Suprapubic skin (tissue), 4 donors: Measurements from ENCODE around the gene HPSE2. TPM values are rescaled to one million over a fixed set of nuclear protein-coding genes. Genes with fewer than 3 reads are reported as not detected.
"Not testable (repeated sequence)": the region's sequence is repeated elsewhere in the genome, so short reads cannot be mapped to it uniquely, and the experiment has no call there.

Source experiments
- DNase-seq, 2 donors: peaks; one replicate each; pipeline ENCODE4 v3.0.0-alpha.2; 2019; ENCODE audit warnings: low spot score in 2 of 2
- H3K27ac ChIP-seq: fragments of 200-600 bp; sonication (generic); one replicate; pipeline ENCODE4 v1.5.1; 2019
- H3K27me3 ChIP-seq: fragments of 200-600 bp; sonication (generic); one replicate; pipeline ENCODE4 v1.5.1; 2019
- H3K36me3 ChIP-seq: fragments of 200-600 bp; sonication (generic); one replicate; pipeline ENCODE4 v1.5.1; 2019
- H3K4me1 ChIP-seq: fragments of 200-600 bp; sonication (generic); one replicate; pipeline ENCODE4 v1.5.1; 2019
- H3K4me3 ChIP-seq: fragments of 200-600 bp; sonication (generic); one replicate; pipeline ENCODE4 v1.5.1; 2019; ENCODE audit warnings: mild to moderate bottlenecking
- H3K9me3 ChIP-seq: fragments of 200-600 bp; sonication (generic); one replicate; pipeline ENCODE4 v1.5.1; 2019
- EP300 ChIP-seq: sonication (generic); formaldehyde crosslinking; IDR thresholded peaks from one replicate; pipeline ENCODE4 v1.6.1; 2017; ENCODE audit warnings: antibody characterized with exemption
- POLR2A ChIP-seq, 2 donors: fragments of 450-650 bp; IDR thresholded peaks; one replicate each; pipeline ENCODE4 v1.6.1; 2017; ENCODE audit warnings: antibody characterized with exemption in 2 of 2, mild to moderate bottlenecking in 2 of 2, moderate library complexity in 2 of 2
- POLR2AphosphoS5 ChIP-seq, 3 donors: sonication (generic); formaldehyde crosslinking; IDR thresholded peaks; one replicate each; pipeline ENCODE4 v1.6.1; 2017; ENCODE audit warnings: antibody characterized with exemption in 3 of 3
- WGBS: methylation state at CpG from one replicate; pipeline ENCODE4 v1.1.5; 2018; 5-methylcytosine and 5-hydroxymethylcytosine counted together
- total RNA-seq, 4 donors: library from RNA; depleted of rRNA; stranded (reverse); fragments of >200 nt; gene quantifications; one replicate each; pipeline ENCODE4 v1.1.0, GENCODE V29; 2016
- TF ChIP-seq, protein P1 (sequence below), 2 donors: fragments of 200-600 bp in 1 of 2; fragments of 450-650 bp in 1 of 2; sonication (generic) in 1 of 2; IDR thresholded peaks; one replicate each; pipeline ENCODE4 v1.5.1; 2016 to 2019; ENCODE audit warnings: antibody characterized with exemption in 2 of 2, mild to moderate bottlenecking in 1 of 2, moderate library complexity in 1 of 2

The HPSE2 gene
- total RNA-seq, 4 donors from 2014 or later, result 0.95 to 1.3 (median 0.99) TPM

DNA sequence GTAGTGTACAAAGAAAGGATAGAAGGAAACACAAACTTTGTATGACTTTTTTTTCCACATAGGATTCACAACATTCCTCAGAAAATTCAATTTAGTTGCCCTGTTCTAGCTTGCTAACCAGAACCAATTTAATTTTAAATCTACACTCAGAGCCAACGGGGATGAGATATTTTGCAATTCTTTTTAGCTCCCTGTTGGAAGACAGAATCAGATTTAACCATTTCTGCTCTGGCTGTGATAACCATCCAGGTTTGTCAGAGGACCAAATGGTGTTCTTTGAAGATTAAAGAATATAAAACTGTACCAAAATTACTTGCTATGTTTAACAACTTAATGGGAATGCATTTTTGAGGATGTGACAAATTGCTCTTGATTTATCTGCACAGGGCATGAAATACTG lies 319.7 kb downstream of the HPSE2 start:
- no peaks in the 10 kb centered on the region for H3K9me3 ChIP-seq
- WGBS, result 13% methylated on average over 1 of the region's 1 CpG
- H3K27me3 ChIP-seq, result no peaks in the 10 kb centered on the region
- no peak overlapping the region for H3K27ac ChIP-seq
- TF ChIP-seq POLR2AphosphoS5 (IDR thresholded peaks at IDR 0.05) (no peak), EP300 (no peak), POLR2A (IDR thresholded peaks at IDR 0.05) (no peak)
- TF ChIP-seq, protein P1, sequence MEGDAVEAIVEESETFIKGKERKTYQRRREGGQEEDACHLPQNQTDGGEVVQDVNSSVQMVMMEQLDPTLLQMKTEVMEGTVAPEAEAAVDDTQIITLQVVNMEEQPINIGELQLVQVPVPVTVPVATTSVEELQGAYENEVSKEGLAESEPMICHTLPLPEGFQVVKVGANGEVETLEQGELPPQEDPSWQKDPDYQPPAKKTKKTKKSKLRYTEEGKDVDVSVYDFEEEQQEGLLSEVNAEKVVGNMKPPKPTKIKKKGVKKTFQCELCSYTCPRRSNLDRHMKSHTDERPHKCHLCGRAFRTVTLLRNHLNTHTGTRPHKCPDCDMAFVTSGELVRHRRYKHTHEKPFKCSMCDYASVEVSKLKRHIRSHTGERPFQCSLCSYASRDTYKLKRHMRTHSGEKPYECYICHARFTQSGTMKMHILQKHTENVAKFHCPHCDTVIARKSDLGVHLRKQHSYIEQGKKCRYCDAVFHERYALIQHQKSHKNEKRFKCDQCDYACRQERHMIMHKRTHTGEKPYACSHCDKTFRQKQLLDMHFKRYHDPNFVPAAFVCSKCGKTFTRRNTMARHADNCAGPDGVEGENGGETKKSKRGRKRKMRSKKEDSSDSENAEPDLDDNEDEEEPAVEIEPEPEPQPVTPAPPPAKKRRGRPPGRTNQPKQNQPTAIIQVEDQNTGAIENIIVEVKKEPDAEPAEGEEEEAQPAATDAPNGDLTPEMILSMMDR (IDR thresholded peaks at IDR 0.05), result no peak
- H3K4me1 ChIP-seq, result no peaks in the 10 kb centered on the region
- H3K4me3 ChIP-seq, result no peak overlapping the region
- DNase-seq, result no peak
- no peaks in the 10 kb centered on the region for H3K36me3 ChIP-seq

DNA sequence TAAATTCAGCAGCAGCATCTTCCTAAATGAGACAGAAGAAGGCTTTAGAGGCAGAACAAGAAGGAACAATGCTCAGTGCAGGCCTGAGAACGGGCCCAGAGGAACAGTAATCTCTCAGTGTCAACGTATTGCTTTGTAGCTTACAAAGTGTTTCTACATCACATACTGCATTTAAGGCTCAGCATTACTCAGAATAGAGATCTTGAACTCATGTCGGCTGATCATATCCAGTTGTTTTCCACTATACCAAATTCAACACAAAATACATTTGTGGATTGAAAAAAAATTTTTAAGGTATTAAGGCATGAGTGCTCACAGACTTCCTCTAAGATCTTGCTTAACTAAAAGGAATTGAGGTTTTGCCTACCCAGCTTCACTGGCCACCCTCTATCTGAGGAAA lies 325.1 kb downstream of the HPSE2 start:
- no peak overlapping the region for H3K4me3 ChIP-seq
- 83% methylated on average over 3 of the region's 3 CpGs for WGBS
- TF ChIP-seq EP300 (no peak), POLR2AphosphoS5 (IDR thresholded peaks at IDR 0.05) (no peak), POLR2A (IDR thresholded peaks at IDR 0.05) (no peak)
- TF ChIP-seq, protein P1 (IDR thresholded peaks at IDR 0.05), result no peak
- no peaks in the 10 kb centered on the region for H3K4me1 ChIP-seq
- no peaks in the 10 kb centered on the region for H3K27me3 ChIP-seq
- no peak overlapping the region for H3K27ac ChIP-seq
- no peak for DNase-seq
- no peaks in the 10 kb centered on the region for H3K36me3 ChIP-seq
- H3K9me3 ChIP-seq, result no peaks in the 10 kb centered on the region

DNA sequence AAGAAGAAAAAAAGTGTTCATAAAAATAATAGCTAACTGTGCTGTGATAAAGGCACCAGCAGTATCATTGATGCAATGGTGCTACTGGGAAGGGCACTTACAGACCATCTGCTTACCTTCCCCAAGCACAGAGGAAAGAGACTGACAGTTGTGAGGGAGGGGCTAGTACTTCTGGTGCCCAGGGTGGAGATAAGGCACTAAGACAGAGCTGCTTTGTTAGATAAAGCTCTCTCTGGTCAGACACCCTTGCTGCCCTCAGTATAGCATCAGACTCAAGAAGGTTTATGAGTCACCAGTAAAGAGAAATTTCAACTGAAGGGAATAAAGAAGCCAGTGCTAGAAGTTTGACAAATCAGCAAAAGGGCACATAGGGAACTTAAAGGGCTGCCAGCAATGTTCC lies 325.6 kb downstream of the HPSE2 start:
- no peaks in the 10 kb centered on the region for H3K27me3 ChIP-seq
- no peak overlapping the region for H3K27ac ChIP-seq
- TF ChIP-seq EP300, result no peak
- TF ChIP-seq POLR2A (IDR thresholded peaks at IDR 0.05), result no peak
- TF ChIP-seq, protein P1 (IDR thresholded peaks at IDR 0.05), result no peak
- TF ChIP-seq POLR2AphosphoS5 (IDR thresholded peaks at IDR 0.05), result no peak
- DNase-seq, result no peak
- H3K36me3 ChIP-seq, result no peaks in the 10 kb centered on the region
- no peaks in the 10 kb centered on the region for H3K9me3 ChIP-seq
- H3K4me1 ChIP-seq, result no peaks in the 10 kb centered on the region
- H3K4me3 ChIP-seq, result no peak overlapping the region

DNA sequence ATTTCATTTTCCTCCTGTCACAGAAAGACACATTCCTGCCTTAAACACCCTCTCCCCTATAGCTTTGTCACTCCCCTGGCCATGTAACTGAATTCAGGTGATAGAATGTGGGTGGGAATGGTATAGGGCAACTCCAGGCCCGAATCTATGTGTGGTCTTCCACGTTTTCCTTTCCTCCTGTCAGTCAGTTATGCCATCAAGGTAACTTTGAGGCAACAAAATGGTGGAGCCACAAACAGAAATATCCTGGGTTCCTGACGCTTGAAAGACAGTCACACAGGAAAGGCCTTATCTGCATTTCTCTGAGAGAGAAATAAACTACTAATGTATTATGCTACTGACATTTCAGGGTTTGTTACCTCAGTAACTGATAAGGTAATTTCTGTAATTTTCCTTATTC lies 326.8 kb downstream of the HPSE2 start:
- WGBS, result 87% methylated on average over 3 of the region's 3 CpGs
- TF ChIP-seq POLR2A (IDR thresholded peaks at IDR 0.05) (no peak), EP300 (no peak), POLR2AphosphoS5 (IDR thresholded peaks at IDR 0.05) (no peak)
- TF ChIP-seq, protein P1 (IDR thresholded peaks at IDR 0.05), result no peak

DNA sequence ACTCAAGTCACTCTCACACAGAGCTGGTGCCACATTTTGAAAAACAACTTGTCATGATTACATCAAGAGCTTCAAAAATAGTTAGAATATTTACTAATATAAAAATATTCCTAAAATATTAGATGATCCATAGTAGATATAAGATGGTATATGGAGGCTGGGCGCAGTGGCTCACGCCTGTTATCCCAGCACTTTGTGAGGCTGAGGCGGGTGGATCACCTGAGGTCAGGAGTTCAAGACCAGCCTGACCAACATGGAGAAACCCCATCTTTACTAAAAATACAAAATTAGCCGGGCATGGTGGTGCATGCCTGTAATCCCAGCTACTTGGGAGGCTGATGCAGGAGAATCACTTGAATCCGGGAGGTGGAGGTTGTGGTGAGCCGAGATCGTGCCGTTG lies 327.4 kb downstream of the HPSE2 start:
- 95% methylated on average over 8 of the region's 8 CpGs for WGBS
- H3K4me1 ChIP-seq, H3K4me3 ChIP-seq, H3K36me3 ChIP-seq, H3K9me3 ChIP-seq, H3K27me3 ChIP-seq, H3K27ac ChIP-seq, DNase-seq: not testable (repeated sequence)

More for the DNA sequence above, 326.8 kb downstream of the HPSE2 start:
- Histone ChIP-seq H3K36me3 (no peaks in the 10 kb centered on the region), H3K9me3 (no peaks in the 10 kb centered on the region), H3K27me3 (no peaks in the 10 kb centered on the region), H3K27ac (no peak overlapping the region), H3K4me3 (no peak overlapping the region), H3K4me1 (no peaks in the 10 kb centered on the region)
- DNase-seq, result no peak

DNA sequence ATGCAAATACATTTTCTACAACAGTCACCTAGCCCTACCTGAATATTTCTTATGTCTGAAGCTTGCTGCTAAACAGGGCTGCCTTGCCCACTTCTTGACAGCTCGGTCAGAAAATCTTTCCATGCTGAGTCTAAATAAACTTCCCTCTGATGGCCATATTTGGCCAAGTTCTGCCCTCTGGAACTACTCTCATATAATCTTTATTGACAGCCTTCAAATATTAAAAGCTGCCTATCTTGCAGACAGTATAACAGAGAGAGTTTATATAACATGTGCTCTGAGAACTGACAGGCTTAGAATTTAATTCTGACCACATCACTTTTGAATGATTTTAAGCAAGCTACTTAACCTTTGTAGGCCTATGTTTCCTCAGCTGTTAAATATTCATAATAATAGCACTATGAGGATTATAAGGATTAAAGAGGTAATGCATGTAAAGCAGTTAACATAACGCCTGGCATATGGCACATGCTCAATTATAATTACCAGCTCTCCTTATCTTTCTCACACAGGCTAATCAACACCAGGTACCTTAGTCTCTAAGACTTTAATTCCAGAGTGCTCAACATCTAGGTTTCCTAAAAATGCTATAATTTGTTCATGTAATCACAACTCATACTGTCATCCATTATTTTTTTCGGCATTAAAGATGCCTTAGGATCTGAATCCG lies 334.1 kb downstream of the HPSE2 start:
- H3K4me3 ChIP-seq, result no peak overlapping the region
- WGBS, result 74% methylated on average over 4 of the region's 4 CpGs
- H3K27me3 ChIP-seq, result no peaks in the 10 kb centered on the region
- DNase-seq, result no peak
- H3K9me3 ChIP-seq, result no peaks in the 10 kb centered on the region
- TF ChIP-seq POLR2A (IDR thresholded peaks at IDR 0.05) (no peak), POLR2AphosphoS5 (IDR thresholded peaks at IDR 0.05) (no peak), EP300 (no peak)
- TF ChIP-seq, protein P1 (IDR thresholded peaks at IDR 0.05), result no peak
- H3K27ac ChIP-seq, result no peak overlapping the region
- no peaks in the 10 kb centered on the region for H3K4me1 ChIP-seq
- no peaks in the 10 kb centered on the region for H3K36me3 ChIP-seq
